IPS DF 4.7 (cell line): ENCODE measurements around the gene TCERG1L.
"Not testable (repeated sequence)": the region's sequence is repeated elsewhere in the genome, so short reads cannot be mapped to it uniquely, and the experiment has no call there.

Experiments
- DNase-seq: peaks from one replicate; pipeline ENCODE4 v3.0.0-alpha.2; 2013; ENCODE audit warnings: low spot score; ENCODE audit errors: extremely low read depth

TCERG1L gene, protein sequence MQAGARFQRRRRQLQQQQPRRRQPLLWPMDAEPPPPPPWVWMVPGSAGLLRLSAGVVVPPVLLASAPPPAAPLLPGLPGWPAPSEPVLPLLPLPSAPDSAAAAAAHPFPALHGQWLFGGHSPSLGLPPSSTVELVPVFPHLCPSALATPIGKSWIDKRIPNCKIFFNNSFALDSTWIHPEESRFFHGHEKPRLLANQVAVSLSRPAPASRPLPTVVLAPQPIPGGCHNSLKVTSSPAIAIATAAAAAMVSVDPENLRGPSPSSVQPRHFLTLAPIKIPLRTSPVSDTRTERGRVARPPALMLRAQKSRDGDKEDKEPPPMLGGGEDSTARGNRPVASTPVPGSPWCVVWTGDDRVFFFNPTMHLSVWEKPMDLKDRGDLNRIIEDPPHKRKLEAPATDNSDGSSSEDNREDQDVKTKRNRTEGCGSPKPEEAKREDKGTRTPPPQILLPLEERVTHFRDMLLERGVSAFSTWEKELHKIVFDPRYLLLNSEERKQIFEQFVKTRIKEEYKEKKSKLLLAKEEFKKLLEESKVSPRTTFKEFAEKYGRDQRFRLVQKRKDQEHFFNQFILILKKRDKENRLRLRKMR

GRCh38 chr10:131311661-131312477, at the start of gene TCERG1L:
TCERG1L (minus strand) TSS chr10:131311721; CDS start chr10:131311635, 86 bp downstream.
- DNase-seq = no peak

DNA sequence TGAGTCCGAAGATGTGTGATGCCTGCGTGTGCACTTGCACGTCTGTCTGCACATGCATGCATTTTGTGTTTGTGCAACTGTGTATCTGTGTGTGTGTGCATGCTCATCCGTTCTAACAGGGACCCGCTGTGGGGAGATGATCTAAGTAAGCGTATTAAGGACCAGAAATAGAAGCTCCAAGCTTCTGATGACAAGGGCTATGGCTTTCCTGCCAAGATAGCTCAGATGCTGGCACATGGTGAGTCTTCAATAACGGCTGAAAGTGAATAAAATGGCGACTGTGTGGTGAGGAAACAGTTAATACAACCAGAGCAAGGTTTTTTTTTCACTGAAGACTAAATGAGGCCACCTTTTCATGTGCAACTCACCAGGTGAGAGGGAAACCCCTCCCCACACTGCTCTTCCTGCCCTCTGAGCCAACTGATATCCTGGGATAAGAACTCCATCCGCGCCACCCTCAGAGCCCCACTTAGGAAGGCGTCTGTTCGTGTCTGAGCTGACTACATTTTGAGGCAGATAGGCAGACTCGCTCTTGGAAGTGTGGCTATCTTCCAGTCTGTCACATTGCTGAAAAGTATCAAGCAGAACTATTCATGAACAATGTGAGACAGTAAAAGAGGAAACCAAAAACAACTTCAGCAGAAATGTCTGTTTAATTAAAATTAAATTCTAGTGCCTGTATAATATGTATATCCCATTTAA, 47.4 kb upstream of the TCERG1L start:
- DNase-seq = no peak

- no peak for DNase-seq
Measured at GRCh38 chr10:131356442-131356841, 44.9 kb upstream of the TCERG1L start.

DNA sequence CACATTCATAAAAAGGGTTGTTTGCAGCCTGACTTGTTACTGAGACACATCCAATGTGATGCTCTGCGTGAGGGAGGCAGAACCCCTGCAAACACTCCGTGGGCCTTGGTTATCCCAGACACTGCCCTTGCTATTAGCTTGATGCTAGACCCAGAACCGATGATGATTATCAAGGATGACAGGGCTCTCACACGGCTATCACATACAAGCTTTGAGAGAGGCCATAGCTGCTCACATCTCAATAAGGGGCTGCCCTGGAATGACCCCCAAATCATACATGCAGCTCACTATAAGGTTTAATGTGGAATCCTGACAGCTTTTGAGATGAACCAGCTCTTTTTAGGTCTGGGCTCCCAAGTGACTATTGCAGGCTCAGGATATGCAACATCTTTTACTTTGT, 44.4 kb upstream of the TCERG1L start:
- no peak for DNase-seq

DNA sequence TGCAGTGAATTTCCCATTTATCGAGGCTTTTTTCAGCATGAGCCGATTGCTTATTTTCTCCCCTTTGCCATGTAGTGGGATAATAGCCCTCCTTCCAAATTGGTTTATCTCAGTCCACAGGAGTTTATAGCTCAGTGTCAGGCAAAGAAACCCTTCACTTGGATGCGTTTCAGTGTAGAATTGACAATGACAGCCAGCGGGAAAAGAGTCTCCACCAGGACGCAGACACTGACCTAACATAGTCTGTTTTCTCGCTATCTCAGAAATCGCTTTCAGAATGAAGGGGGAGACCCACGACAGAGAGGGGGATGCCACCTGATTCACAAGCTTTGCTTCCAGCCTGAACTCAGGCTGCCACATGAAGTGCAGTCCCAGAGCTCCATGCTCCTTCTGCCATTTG, 43.5 kb upstream of the TCERG1L start:
- DNase-seq = no peak

- DNase-seq = no peak
Measured at GRCh38 chr10:131354380-131354779, 42.9 kb upstream of the TCERG1L start.

DNA sequence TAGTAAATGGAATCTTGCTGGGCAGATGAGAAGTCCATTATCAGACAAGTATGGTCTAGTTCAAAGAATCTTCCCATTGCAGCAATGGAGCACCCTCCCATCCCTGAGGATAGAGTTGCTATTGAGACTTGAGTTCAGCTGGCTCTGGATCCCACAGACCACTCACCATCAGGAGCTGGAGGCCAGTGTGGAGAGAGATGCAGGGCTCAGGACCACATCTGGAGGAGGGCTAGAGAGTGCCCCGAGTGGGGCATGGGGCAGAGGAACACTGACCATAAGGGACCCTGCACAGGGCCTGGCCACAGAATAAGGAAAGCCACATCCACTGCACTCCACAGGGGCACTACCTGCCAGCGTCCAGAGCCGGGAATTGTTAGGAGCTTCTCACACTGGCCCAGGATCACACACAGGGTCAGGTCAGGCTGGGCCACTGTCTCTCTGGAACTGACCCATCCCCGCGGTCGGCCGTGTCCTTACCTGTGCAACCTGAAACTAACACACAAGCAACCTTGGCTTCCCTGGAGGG, 41.3 kb upstream of the TCERG1L start:
- no peak for DNase-seq

DNA sequence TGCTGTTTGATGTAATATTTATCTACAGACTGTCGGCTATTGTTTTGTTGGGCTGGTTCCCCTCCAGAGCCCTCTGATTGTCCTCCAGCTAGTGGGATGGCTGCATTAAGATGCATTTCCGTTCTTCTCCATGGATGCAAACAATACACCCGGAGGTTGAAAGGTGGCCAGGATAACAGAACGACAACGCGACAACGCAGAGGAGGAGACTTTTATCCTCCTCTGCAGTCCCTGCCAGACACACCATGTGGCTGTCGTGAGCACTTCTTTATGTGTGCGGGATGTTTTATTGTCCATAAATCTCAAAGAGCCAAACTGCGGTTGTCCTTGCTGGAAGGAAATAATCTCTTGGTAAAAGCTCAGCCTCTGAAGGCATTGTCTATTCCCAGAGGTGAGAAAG, 39.1 kb upstream of the TCERG1L start:
- DNase-seq = no peak

DNA sequence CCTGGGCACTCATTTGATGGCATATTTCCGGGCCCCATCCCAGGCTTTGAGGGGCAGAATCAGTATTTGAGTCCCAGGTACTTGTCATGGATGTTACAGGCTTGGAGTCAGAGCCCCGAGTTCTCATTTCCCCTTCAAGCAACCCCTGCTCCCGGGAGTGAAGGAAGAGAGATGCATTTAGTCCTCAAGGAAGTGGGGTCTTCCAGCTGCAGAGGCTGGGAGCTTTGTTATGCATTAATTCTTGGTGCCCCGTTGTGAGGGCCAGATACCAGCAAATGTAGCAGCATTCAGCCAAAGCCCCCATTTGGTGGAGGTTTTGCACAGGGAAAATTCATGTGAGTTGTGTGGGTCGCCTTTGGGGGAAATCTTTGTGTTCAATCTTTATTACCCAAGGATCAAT, 38.7 kb upstream of the TCERG1L start:
- no peak for DNase-seq

- no peak for DNase-seq
Measured at GRCh38 chr10:131346456-131346855, 34.9 kb upstream of the TCERG1L start.

DNA sequence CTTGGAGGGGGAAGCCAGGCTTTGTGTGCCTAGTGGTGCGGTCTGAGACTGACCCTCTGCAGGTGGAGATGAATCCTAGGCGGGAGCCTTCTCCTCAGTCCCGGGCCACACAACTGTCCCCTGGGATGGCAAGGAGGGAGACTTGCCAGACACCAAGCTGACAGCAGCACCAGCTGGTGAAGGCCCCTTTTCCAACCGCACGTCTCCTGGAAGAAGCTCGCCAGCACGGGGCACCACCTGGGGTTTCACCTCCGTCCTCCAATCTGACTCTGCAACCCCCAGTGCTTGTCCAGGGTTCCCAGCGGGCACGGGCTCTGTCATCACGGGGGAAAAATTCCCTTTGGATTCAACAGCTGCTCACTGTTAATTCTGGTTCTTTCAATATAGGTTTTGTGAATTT, 34.2 kb upstream of the TCERG1L start:
- DNase-seq = no peak

DNA sequence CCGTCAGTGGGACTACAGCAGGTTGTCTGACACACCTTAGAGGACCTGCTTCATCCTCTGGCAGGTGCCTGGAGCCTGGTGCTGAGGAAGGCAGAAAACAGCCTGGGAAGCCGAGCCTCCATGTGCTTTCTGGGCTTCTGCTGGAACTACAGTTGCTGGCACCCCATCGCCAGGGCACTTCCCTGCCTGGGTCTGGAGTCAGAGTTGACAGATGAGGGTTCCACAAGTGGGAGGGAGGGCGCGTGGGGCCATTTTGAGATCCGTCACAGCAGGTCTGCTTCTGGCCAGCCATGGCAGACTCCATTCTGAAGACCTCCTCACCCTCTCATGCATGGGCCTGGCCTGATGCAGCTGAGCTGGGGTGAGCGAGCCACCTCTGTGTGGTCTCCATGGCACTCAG, 33.2 kb upstream of the TCERG1L start:
- no peak for DNase-seq

DNA sequence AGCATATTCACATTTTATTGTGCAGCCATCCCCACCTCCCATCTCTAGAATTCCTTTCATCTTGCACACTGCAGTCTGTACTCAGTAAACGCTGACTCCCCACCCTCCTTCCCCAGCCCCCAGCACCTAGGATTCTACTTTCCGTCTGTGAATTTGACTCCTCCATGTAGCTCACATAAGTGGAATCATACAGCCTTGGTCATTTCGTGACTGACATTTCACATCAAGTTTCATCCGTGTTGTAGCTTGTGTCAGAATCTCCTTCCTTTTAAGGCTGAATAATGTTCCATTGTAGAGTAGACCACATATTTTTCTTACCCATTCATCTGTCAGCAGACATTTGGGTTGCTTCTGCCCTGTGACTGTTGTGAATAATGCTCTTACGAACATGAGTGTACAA, 26.2 kb upstream of the TCERG1L start:
- no peak for DNase-seq

DNA sequence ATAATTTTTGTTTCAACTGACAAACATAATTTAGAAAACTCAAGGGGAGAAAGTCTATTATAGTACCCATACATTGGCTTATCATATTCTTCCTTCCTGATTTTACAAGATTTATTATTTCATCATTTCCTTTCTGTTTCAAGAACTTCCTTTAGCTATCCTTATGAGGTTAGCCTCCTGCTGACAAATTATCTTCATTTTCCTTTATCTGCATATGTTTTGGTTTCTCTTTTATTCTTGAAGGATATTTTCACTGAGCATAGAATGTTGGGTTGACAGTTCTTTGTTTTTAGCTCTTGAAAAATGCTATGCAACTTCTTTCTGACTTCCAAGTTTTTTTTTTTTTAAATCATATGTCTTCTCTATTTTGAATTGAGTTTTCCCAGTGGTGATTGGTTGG, 21.3 kb upstream of the TCERG1L start:
- DNase-seq = no peak

- DNase-seq = no peak
Measured at GRCh38 chr10:131323880-131324279, 12.4 kb upstream of the TCERG1L start.

DNA sequence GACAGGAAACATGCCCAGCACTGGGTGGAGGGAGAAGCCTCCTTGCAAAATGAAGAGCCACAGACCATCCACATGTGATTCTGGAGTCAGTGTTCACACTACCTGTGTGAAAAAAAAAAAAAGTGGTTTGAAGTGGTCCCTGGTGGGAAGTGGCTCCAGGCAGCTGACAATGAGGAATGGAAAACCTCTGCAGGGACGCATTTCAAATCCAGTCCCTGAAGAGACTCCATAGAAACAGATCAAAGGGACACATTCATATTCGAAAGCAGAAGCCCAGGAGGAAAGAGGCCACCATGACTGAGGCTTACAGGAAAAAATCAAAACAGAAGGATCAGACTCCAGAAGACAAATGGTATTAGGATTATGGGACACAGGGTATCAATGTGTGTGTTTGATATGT, 11.5 kb upstream of the TCERG1L start:
- DNase-seq = no peak

DNA sequence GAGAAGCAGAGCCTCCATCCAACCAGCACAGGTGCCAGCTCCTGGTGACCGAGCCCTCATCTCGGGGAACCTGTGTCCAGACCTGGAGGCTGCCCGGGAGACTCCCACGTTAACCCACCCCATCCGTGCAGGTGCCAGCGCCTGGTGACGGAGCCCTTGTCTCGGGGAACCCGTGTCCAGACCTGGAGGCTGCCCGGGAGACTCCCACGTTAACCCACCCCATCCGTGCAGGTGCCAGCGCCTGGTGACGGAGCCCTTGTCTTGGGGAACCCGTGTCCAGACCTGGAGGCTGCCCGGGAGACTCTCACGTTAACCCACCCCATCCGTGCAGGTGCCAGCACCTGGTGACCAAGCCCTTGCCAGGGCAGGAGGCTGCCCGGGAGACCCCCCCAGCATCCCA, 11.1 kb upstream of the TCERG1L start:
- not testable (repeated sequence) for DNase-seq

DNA sequence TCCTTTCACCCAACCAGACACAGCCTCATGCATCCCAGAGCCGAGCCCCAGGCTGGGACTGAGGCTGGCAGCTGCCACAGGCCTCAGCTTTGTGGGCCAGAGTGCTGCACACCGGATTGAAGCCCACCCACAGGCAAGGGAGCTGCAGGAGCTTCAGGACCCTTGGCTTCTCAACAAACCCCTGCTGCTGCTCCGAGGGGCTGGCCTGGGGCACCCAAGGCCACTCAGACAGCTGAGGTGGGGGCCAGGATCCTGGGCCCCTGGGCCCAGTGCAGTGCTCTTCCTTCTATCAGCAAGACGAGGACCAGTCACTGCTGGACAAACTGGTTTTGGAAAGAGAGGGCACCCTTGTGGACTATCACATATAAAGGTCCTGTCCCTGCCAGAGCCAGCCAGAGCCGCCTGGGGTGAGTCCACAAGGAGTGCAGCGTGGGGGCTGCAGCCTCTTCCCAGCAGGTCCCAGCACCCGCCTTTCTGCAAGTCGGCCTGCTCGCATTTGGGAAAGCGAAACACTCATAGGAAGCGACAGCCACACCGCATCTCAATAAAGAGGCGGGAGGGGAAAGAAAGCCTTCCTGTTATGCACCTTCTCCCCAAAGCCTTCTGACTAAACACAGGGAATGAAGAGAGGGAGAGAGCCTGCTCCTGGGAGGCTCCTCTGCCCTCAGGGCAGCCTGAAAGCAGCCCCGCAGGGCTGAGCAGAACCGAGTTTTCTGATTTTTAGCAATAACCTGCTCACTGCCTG, 9.5 kb upstream of the TCERG1L start:
- no peak for DNase-seq

DNA sequence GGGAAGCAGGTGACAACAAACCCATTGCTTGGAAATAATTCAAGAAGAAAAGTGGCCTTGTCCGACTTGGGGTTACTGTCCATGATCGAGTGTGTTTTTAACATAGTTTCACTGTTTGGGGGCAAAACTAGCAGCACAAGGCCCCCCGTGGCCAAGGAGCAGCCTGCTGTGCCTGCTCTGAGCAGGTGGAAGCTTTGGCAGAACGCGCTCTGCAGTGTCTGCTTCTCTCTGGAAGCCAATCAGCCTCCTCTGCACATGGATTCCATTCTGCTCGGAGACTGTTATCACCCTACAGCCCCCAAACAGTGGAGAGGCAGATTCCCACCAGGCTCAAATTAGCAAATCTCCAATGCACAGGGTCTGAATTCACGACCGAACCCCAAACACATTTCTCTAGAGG, 7.3 kb upstream of the TCERG1L start:
- DNase-seq = no peak

GRCh38 chr10:131318291-131318690, 6.8 kb upstream of the TCERG1L start:
- DNase-seq = no peak
